Suprapubic skin (tissue), 4 donors: ENCODE measurements around the gene ZSWIM8. TPM values are rescaled to one million over a fixed set of nuclear protein-coding genes. Genes with fewer than 3 reads are reported as not detected.

Experiments
- DNase-seq, 2 donors: peaks; one replicate each; pipeline ENCODE4 v3.0.0-alpha.2; 2019; ENCODE audit warnings: low spot score in 2 of 2
- H3K27ac ChIP-seq: fragments of 200-600 bp; sonication (generic); one replicate; pipeline ENCODE4 v1.5.1; 2019
- H3K27me3 ChIP-seq: fragments of 200-600 bp; sonication (generic); one replicate; pipeline ENCODE4 v1.5.1; 2019
- H3K36me3 ChIP-seq: fragments of 200-600 bp; sonication (generic); one replicate; pipeline ENCODE4 v1.5.1; 2019
- H3K4me1 ChIP-seq: fragments of 200-600 bp; sonication (generic); one replicate; pipeline ENCODE4 v1.5.1; 2019
- H3K4me3 ChIP-seq: fragments of 200-600 bp; sonication (generic); one replicate; pipeline ENCODE4 v1.5.1; 2019; ENCODE audit warnings: mild to moderate bottlenecking
- H3K9me3 ChIP-seq: fragments of 200-600 bp; sonication (generic); one replicate; pipeline ENCODE4 v1.5.1; 2019
- EP300 ChIP-seq: sonication (generic); formaldehyde crosslinking; IDR thresholded peaks from one replicate; pipeline ENCODE4 v1.6.1; 2017; ENCODE audit warnings: antibody characterized with exemption
- POLR2A ChIP-seq, 2 donors: fragments of 450-650 bp; IDR thresholded peaks; one replicate each; pipeline ENCODE4 v1.6.1; 2017; ENCODE audit warnings: antibody characterized with exemption in 2 of 2, mild to moderate bottlenecking in 2 of 2, moderate library complexity in 2 of 2
- POLR2AphosphoS5 ChIP-seq, 3 donors: sonication (generic); formaldehyde crosslinking; IDR thresholded peaks; one replicate each; pipeline ENCODE4 v1.6.1; 2017; ENCODE audit warnings: antibody characterized with exemption in 3 of 3
- whole genome bisulfite sequencing: methylation state at CpG from one replicate; pipeline ENCODE4 v1.1.5; 2018; 5-methylcytosine and 5-hydroxymethylcytosine counted together
- total RNA-seq, 4 donors: library from RNA; depleted of rRNA; stranded (reverse); fragments of >200 nt; gene quantifications; one replicate each; pipeline ENCODE4 v1.1.0, GENCODE V29; 2016
- TF ChIP-seq, protein P1 (sequence below), 2 donors: fragments of 200-600 bp in 1 of 2; fragments of 450-650 bp in 1 of 2; sonication (generic) in 1 of 2; IDR thresholded peaks; one replicate each; pipeline ENCODE4 v1.5.1; 2016 to 2019; ENCODE audit warnings: antibody characterized with exemption in 2 of 2, mild to moderate bottlenecking in 1 of 2, moderate library complexity in 1 of 2

ZSWIM8 gene
- total RNA-seq, 4 donors from 2014 or later = 86.4 to 203 (median 121) TPM

DNA sequence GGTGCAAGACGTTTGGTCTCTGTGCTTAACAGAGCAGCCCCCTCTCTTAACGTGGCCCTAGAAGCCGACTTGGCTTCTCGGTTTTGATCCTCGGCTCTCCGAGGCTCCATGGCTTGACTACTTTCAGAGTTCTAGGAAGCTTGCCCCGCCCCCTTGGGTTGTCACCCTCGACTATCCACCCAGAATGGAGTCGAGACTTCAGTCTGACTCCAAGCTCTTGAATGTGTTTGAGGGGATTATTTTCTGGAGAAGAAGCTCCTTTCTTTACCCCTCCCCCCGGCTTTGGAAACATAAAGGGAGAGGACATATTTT is 40.8 kb upstream of the ZSWIM8 start:
- H3K9me3 ChIP-seq = no peaks in the 10 kb centered on the region
- no peaks in the 10 kb centered on the region for H3K27me3 ChIP-seq
- H3K4me1 ChIP-seq = peaks cover 49% of the 10 kb centered on the region
- H3K36me3 ChIP-seq = peaks cover 39% of the 10 kb centered on the region
- no peak for DNase-seq
- TF ChIP-seq EP300 = no peak
- TF ChIP-seq POLR2AphosphoS5 (IDR thresholded peaks at IDR 0.05) = no peak
- TF ChIP-seq POLR2A (IDR thresholded peaks at IDR 0.05) = no peak
- TF ChIP-seq, protein P1, sequence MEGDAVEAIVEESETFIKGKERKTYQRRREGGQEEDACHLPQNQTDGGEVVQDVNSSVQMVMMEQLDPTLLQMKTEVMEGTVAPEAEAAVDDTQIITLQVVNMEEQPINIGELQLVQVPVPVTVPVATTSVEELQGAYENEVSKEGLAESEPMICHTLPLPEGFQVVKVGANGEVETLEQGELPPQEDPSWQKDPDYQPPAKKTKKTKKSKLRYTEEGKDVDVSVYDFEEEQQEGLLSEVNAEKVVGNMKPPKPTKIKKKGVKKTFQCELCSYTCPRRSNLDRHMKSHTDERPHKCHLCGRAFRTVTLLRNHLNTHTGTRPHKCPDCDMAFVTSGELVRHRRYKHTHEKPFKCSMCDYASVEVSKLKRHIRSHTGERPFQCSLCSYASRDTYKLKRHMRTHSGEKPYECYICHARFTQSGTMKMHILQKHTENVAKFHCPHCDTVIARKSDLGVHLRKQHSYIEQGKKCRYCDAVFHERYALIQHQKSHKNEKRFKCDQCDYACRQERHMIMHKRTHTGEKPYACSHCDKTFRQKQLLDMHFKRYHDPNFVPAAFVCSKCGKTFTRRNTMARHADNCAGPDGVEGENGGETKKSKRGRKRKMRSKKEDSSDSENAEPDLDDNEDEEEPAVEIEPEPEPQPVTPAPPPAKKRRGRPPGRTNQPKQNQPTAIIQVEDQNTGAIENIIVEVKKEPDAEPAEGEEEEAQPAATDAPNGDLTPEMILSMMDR (IDR thresholded peaks at IDR 0.05) = no peak
- peak overlapping the region; percentile 89 for H3K4me3 ChIP-seq
- 1% methylated on average over 9 of the region's 10 CpGs for WGBS
- peak overlapping the region; percentile 93 for H3K27ac ChIP-seq

GRCh38 chr10:73746721-73747120 is 38.7 kb upstream of the ZSWIM8 start:
- H3K27me3 ChIP-seq = no peaks in the 10 kb centered on the region
- no peak for TF ChIP-seq POLR2A (IDR thresholded peaks at IDR 0.05)
- no peak for TF ChIP-seq POLR2AphosphoS5 (IDR thresholded peaks at IDR 0.05)
- TF ChIP-seq EP300 = no peak
- TF ChIP-seq, protein P1 (IDR thresholded peaks at IDR 0.05) = no peak
- no peaks in the 10 kb centered on the region for H3K9me3 ChIP-seq
- no peak overlapping the region for H3K27ac ChIP-seq
- peaks cover 48% of the 10 kb centered on the region for H3K4me1 ChIP-seq
- DNase-seq = peak in 1 of 2 donors; percentile 2
- peaks cover 47% of the 10 kb centered on the region for H3K36me3 ChIP-seq
- 77% methylated on average over 2 of the region's 2 CpGs for WGBS
- H3K4me3 ChIP-seq = no peak overlapping the region

DNA sequence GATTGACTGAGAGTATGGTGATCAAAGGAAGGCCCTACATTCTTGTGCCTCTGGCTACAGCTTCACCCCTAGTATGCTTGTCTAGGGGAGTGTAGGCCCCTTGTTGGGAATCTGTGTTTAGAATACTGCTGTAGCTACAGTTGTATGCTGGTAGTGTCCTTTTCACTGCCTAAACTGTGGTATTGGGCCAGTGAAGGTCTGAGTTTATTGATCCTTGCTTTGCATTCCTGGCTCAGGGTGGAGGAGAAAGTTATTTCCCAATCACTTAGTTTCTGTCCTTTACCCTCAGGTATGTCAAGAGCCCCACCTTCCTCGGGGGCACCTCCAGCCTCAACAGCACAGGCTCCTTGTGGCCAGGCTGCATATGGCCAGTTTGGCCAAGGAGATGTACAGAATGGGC is 34.6 kb upstream of the ZSWIM8 start:
- peaks cover 87% of the 10 kb centered on the region for H3K36me3 ChIP-seq
- no peak overlapping the region for H3K27ac ChIP-seq
- no peak overlapping the region for H3K4me3 ChIP-seq
- TF ChIP-seq, protein P1 (IDR thresholded peaks at IDR 0.05) = no peak
- peaks cover 20% of the 10 kb centered on the region for H3K4me1 ChIP-seq
- H3K27me3 ChIP-seq = no peaks in the 10 kb centered on the region
- WGBS = 100% methylated on average over 1 of the region's 1 CpG
- DNase-seq = peak in 1 of 2 donors; percentile 27
- no peaks in the 10 kb centered on the region for H3K9me3 ChIP-seq

- Histone ChIP-seq H3K27ac (no peak overlapping the region), H3K36me3 (peaks cover 71% of the 10 kb centered on the region)
- no peak for DNase-seq
Measured at GRCh38 chr10:73756183-73756582, 29.2 kb upstream of the ZSWIM8 start.

GRCh38 chr10:73758704-73759511 is 26.5 kb upstream of the ZSWIM8 start:
- Histone ChIP-seq H3K4me1 (no peaks in the 10 kb centered on the region), H3K4me3 (no peak overlapping the region), H3K9me3 (no peaks in the 10 kb centered on the region), H3K27ac (no peak overlapping the region), H3K36me3 (peaks cover 71% of the 10 kb centered on the region), H3K27me3 (no peaks in the 10 kb centered on the region)
- TF ChIP-seq POLR2A (IDR thresholded peaks at IDR 0.05) (no peak), POLR2AphosphoS5 (IDR thresholded peaks at IDR 0.05) (no peak), EP300 (no peak)
- TF ChIP-seq, protein P1 (IDR thresholded peaks at IDR 0.05) = no peak
- WGBS = 87% methylated on average over 9 of the region's 9 CpGs
- DNase-seq = no peak

More at GRCh38 chr10:73756183-73756582, 29.2 kb upstream of the ZSWIM8 start:
- 89% methylated on average over 1 of the region's 1 CpG for WGBS
- Histone ChIP-seq H3K4me1 (no peaks in the 10 kb centered on the region), H3K4me3 (no peak overlapping the region), H3K27me3 (no peaks in the 10 kb centered on the region), H3K9me3 (no peaks in the 10 kb centered on the region)
- TF ChIP-seq POLR2AphosphoS5 (IDR thresholded peaks at IDR 0.05) (no peak), EP300 (no peak), POLR2A (IDR thresholded peaks at IDR 0.05) (no peak)
- TF ChIP-seq, protein P1 (IDR thresholded peaks at IDR 0.05) = no peak
